H9 (cell line): ENCODE measurements around the gene MAP4K3. TPM values are rescaled to one million over a fixed set of nuclear protein-coding genes. Genes with fewer than 3 reads are reported as not detected.

Source experiments
- DNase-seq: peaks from one replicate; pipeline ENCODE4 v3.0.0-alpha.2; 2017
- H2AFZ ChIP-seq: one replicate; pipeline ENCODE4 v1.6.1; 2013; ENCODE audit warnings: mild to moderate bottlenecking, low read length, control low read depth, moderate library complexity
- H2AK5ac ChIP-seq: 2 replicates; pipeline ENCODE4 v1.6.1; 2013; ENCODE audit warnings: low read length, control low read depth, mixed read lengths; ENCODE audit not compliant: insufficient read length
- H2BK120ac ChIP-seq: one replicate; pipeline ENCODE4 v1.6.1; 2013; ENCODE audit warnings: low read depth, mild to moderate bottlenecking, low read length, control low read depth, inconsistent platforms; ENCODE audit not compliant: poor library complexity, severe bottlenecking
- H2BK12ac ChIP-seq: 2 replicates; pipeline ENCODE4 v1.6.1; 2013; ENCODE audit warnings: low read length, control low read depth, mixed read lengths, low read depth; ENCODE audit not compliant: insufficient read length
- H2BK15ac ChIP-seq: 2 replicates; pipeline ENCODE4 v1.6.1; 2013; ENCODE audit warnings: low read depth, low read length, control low read depth
- H2BK20ac ChIP-seq: one replicate; pipeline ENCODE4 v1.6.1; 2013; ENCODE audit warnings: low read depth, mild to moderate bottlenecking, low read length, control low read depth, inconsistent platforms; ENCODE audit not compliant: poor library complexity, severe bottlenecking
- H2BK5ac ChIP-seq: 2 replicates; pipeline ENCODE4 v1.6.1; 2013; ENCODE audit warnings: low read length, control low read depth, mixed read lengths; ENCODE audit not compliant: insufficient read length
- H3K14ac ChIP-seq: 2 replicates; pipeline ENCODE4 v1.6.1; 2013; ENCODE audit warnings: low read length, control low read depth; ENCODE audit not compliant: insufficient read depth
- H3K18ac ChIP-seq: 2 replicates; pipeline ENCODE4 v1.6.1; 2013; ENCODE audit warnings: low read depth, mild to moderate bottlenecking, mixed read lengths, low read length, control low read depth; ENCODE audit not compliant: insufficient read length
- H3K23ac ChIP-seq: 2 replicates; pipeline ENCODE4 v1.6.1; 2013; ENCODE audit warnings: low read length, control low read depth, mixed read lengths, low read depth; ENCODE audit not compliant: insufficient read length
- H3K23me2 ChIP-seq: 2 replicates; pipeline ENCODE4 v1.6.1; 2013; ENCODE audit warnings: low read depth, mild to moderate bottlenecking, mixed read lengths, low read length, control low read depth; ENCODE audit not compliant: insufficient read length, poor library complexity, severe bottlenecking
- H3K27ac ChIP-seq: 2 replicates; pipeline ENCODE4 v1.5.1; 2013; ENCODE audit warnings: low read length, control low read depth, mixed read lengths, low read depth; ENCODE audit not compliant: insufficient read length
- H3K27me3 ChIP-seq: 2 replicates; pipeline ENCODE4 v1.6.1; 2013; ENCODE audit warnings: low read length, control low read depth, inconsistent platforms; ENCODE audit not compliant: insufficient read depth
- H3K4ac ChIP-seq: 2 replicates; pipeline ENCODE4 v1.6.1; 2013; ENCODE audit warnings: low read depth, mild to moderate bottlenecking, control low read depth, inconsistent platforms, low read length, moderate library complexity
- H3K4me1 ChIP-seq: 2 replicates; pipeline ENCODE4 v1.6.1; 2013; ENCODE audit warnings: low read length, control low read depth, inconsistent platforms; ENCODE audit not compliant: insufficient read depth
- H3K4me2 ChIP-seq: 2 replicates; pipeline ENCODE4 v1.6.1; 2013; ENCODE audit warnings: low read length, control low read depth, mixed read lengths; ENCODE audit not compliant: insufficient read length, insufficient read depth
- H3K56ac ChIP-seq: 2 replicates; pipeline ENCODE4 v1.6.1; 2013; ENCODE audit warnings: low read depth, mild to moderate bottlenecking, mixed read lengths, low read length, control low read depth; ENCODE audit not compliant: insufficient read length
- H3K79me1 ChIP-seq: 2 replicates; pipeline ENCODE4 v1.6.1; 2013; ENCODE audit warnings: low read depth, mild to moderate bottlenecking, moderate library complexity, low read length, control low read depth, inconsistent platforms; ENCODE audit not compliant: insufficient read depth, poor library complexity, severe bottlenecking
- H3K79me2 ChIP-seq: 2 replicates; pipeline ENCODE4 v1.6.1; 2013; ENCODE audit warnings: low read length, control low read depth, inconsistent platforms; ENCODE audit not compliant: insufficient read depth
- H3K9ac ChIP-seq: 2 replicates; pipeline ENCODE4 v1.6.1; 2013; ENCODE audit warnings: low read length, control low read depth, mixed read lengths; ENCODE audit not compliant: insufficient read length; ENCODE audit errors: extremely low read depth
- H3K9me3 ChIP-seq: one replicate; pipeline ENCODE4 v1.6.1; 2013; ENCODE audit warnings: low read depth, low read length, inconsistent platforms; ENCODE audit not compliant: control insufficient read depth
- H3T11ph ChIP-seq: one replicate; pipeline ENCODE4 v1.6.1; 2013; ENCODE audit warnings: mild to moderate bottlenecking, low read length, control low read depth, inconsistent platforms
- H4K20me1 ChIP-seq: one replicate; pipeline ENCODE4 v1.6.1; 2013; ENCODE audit not compliant: control insufficient read depth, insufficient read length, insufficient read depth
- H4K5ac ChIP-seq: 2 replicates; pipeline ENCODE4 v1.6.1; 2013; ENCODE audit warnings: low read depth, mild to moderate bottlenecking, mixed read lengths, low read length, control low read depth; ENCODE audit not compliant: insufficient read length
- H4K8ac ChIP-seq: replicated peaks from 2 replicates; pipeline ENCODE4 v1.6.1; 2013; ENCODE audit warnings: low read length, control low read depth, mixed read lengths, low read depth; ENCODE audit not compliant: insufficient read length
- H4K91ac ChIP-seq: 2 replicates; pipeline ENCODE4 v1.6.1; 2013; ENCODE audit warnings: low read depth, mild to moderate bottlenecking, moderate library complexity, mixed read lengths, low read length, control low read depth; ENCODE audit not compliant: insufficient read length
- H3K27ac Mint-ChIP-seq, 3 experiments: 2 replicates in 2 of 3; 3 replicates in 1 of 3; pipeline ENCODE4 v1.8.0; 2020 to 2021; ENCODE audit warnings: mixed read lengths in 3 of 3, mild to moderate bottlenecking in 1 of 3, moderate library complexity in 1 of 3
- H3K27me3 Mint-ChIP-seq: 2 replicates; pipeline ENCODE4 v1.8.0; 2021; ENCODE audit warnings: low read depth, mild to moderate bottlenecking, moderate library complexity, mixed read lengths
- H3K36me3 Mint-ChIP-seq, 3 experiments: 2 replicates in 2 of 3; 3 replicates in 1 of 3; pipeline ENCODE4 v1.8.0; 2020 to 2021; ENCODE audit warnings: low read depth in 3 of 3, mixed read lengths in 3 of 3; ENCODE audit not compliant: insufficient read depth in 1 of 3
- H3K4me1 Mint-ChIP-seq, 2 experiments: 2 replicates each; pipeline ENCODE4 v1.8.0; 2020; ENCODE audit warnings: mixed read lengths in 2 of 2
- H3K4me3 Mint-ChIP-seq, 2 experiments: 2 replicates in 1 of 2; 3 replicates in 1 of 2; pipeline ENCODE4 v1.8.0; 2020 to 2021; ENCODE audit warnings: mild to moderate bottlenecking in 2 of 2, mixed read lengths in 2 of 2, moderate library complexity in 1 of 2
- H3K9me3 Mint-ChIP-seq, 2 experiments: 2 replicates in 1 of 2; 3 replicates in 1 of 2; pipeline ENCODE4 v1.8.0; 2020; ENCODE audit warnings: mild to moderate bottlenecking in 2 of 2, mixed read lengths in 2 of 2, moderate library complexity in 1 of 2
- WGBS: extraction: QIAGEN DNeasy Blood & Tissue Kit; methylation state at CpG from one replicate; pipeline ENCODE4 v1.1.7; 2013; ENCODE audit warnings: missing lambda C conversion rate, low lambda C conversion rate, mixed read lengths; ENCODE audit not compliant: insufficient read length; ENCODE audit errors: extremely low coverage; 5-methylcytosine and 5-hydroxymethylcytosine counted together
- total RNA-seq: library from RNA; stranded (reverse); gene quantifications from 2 replicates; pipeline ENCODE4 v1.2.1, GENCODE V29; 2021
- TF ChIP-seq, protein P1 (sequence below): fragments of 200-600 bp; sonication (generic); conservative IDR thresholded peaks from 3 replicates; pipeline ENCODE4 v1.8.0; 2021; ENCODE audit warnings: antibody characterized with exemption, mild to moderate bottlenecking

The MAP4K3 gene
- total RNA-seq, 1 experiment from 2014 or later, result 37.9 TPM

DNA sequence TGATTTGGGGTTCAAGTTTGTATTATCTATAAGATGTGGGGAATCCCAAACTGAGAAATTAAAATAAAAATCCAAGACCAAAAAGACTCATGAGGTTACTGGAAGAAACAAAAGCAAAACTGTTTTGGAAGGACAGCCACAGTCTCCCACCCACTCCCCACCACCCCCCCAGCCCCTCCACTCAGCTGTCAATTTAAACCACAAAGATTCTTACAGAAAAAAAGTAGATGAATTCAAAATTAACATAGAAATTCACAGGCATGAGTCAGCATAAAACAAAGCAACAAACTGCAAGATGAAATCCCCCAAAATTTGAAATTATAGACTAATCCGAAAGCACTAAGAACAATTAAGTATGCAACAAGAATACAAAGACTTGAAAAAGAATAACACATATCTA is 12.1 kb downstream of the MAP4K3 start:
- H2BK15ac ChIP-seq, result no peak overlapping the region
- H3K27me3 ChIP-seq, result no peaks in the 10 kb centered on the region
- no peak overlapping the region for H2BK20ac ChIP-seq
- no peak overlapping the region for H2AK5ac ChIP-seq
- no peak overlapping the region for H4K8ac ChIP-seq
- H3K14ac ChIP-seq, result no peak overlapping the region
- Mint-ChIP-seq H3K4me3 (no peak overlapping the region), H3K36me3 (peaks cover 0 to 6% (median 0%) of the 10 kb centered on the region in 3 experiments; a peak in 4 of 7 replicates), H3K4me1 (peaks cover 41 to 46% of the 10 kb centered on the region in 2 experiments), H3K27me3 (no peaks in the 10 kb centered on the region), H3K9me3 (no peaks in the 10 kb centered on the region; a peak in 1 of 5 replicates), H3K27ac (peak overlapping the region in 1 of 3 experiments; percentile 19; a peak in 1 of 7 replicates)
- H4K91ac ChIP-seq, result no peak overlapping the region
- no peak overlapping the region for H4K5ac ChIP-seq
- no peak for DNase-seq
- no peak overlapping the region for H3K56ac ChIP-seq
- H3K79me2 ChIP-seq, result peaks cover 33% of the 10 kb centered on the region
- no peak overlapping the region for H3K18ac ChIP-seq
- no peaks in the 10 kb centered on the region for H3K9me3 ChIP-seq
- no peak overlapping the region for H2BK120ac ChIP-seq
- H3K27ac ChIP-seq, result peak overlapping the region; percentile 32
- no peak overlapping the region for H2BK12ac ChIP-seq
- H2BK5ac ChIP-seq, result no peak overlapping the region
- H4K20me1 ChIP-seq, result no peaks in the 10 kb centered on the region
- H3K79me1 ChIP-seq, result no peaks in the 10 kb centered on the region
- H3K4ac ChIP-seq, result no peak overlapping the region
- no peak overlapping the region for H3T11ph ChIP-seq
- TF ChIP-seq, protein P1, sequence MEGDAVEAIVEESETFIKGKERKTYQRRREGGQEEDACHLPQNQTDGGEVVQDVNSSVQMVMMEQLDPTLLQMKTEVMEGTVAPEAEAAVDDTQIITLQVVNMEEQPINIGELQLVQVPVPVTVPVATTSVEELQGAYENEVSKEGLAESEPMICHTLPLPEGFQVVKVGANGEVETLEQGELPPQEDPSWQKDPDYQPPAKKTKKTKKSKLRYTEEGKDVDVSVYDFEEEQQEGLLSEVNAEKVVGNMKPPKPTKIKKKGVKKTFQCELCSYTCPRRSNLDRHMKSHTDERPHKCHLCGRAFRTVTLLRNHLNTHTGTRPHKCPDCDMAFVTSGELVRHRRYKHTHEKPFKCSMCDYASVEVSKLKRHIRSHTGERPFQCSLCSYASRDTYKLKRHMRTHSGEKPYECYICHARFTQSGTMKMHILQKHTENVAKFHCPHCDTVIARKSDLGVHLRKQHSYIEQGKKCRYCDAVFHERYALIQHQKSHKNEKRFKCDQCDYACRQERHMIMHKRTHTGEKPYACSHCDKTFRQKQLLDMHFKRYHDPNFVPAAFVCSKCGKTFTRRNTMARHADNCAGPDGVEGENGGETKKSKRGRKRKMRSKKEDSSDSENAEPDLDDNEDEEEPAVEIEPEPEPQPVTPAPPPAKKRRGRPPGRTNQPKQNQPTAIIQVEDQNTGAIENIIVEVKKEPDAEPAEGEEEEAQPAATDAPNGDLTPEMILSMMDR, result no peak
- no peak overlapping the region for H2AFZ ChIP-seq
- no peaks in the 10 kb centered on the region for H3K23me2 ChIP-seq
- no peak overlapping the region for H3K23ac ChIP-seq
- peaks cover 10% of the 10 kb centered on the region for H3K4me1 ChIP-seq
- no peak overlapping the region for H3K4me2 ChIP-seq
- WGBS, result no CpG with 5 or more reads among the region's 1 CpG
- H3K9ac ChIP-seq, result no peak overlapping the region
